ENCODE data around the gene CELF4. TPM values are rescaled to one million over a fixed set of nuclear protein-coding genes. Genes with fewer than 3 reads are reported as not detected.
A peak's percentile ranks its signal among the peaks of the same experiment; 100 is the strongest.

The CELF4 gene
- total RNA-seq, 1 experiment from 2014 or later, result 3.7 TPM

- H3K27me3 ChIP-seq (ENCODE audit: control insufficient read depth, insufficient read depth, low read length), result peaks cover 16% of the 10 kb centered on the region
- H3K36me3 ChIP-seq (replicated peaks; ENCODE audit: control insufficient read depth, insufficient read depth, low read length), result no peaks in the 10 kb centered on the region
- H3K4me3 ChIP-seq (ENCODE audit: insufficient read depth, low read depth, low read length), result no peak overlapping the region
- DNase-seq, result no peak
Measured at GRCh38 chr18:37391156-37391555, 174.4 kb downstream of the CELF4 start.

- no peak for DNase-seq
- H3K27me3 ChIP-seq (ENCODE audit: control insufficient read depth, insufficient read depth, low read length), result peaks cover 16% of the 10 kb centered on the region
- H3K36me3 ChIP-seq (replicated peaks; ENCODE audit: control insufficient read depth, insufficient read depth, low read length), result no peaks in the 10 kb centered on the region
- H3K4me3 ChIP-seq (ENCODE audit: insufficient read depth, low read depth, low read length), result no peak overlapping the region
Measured at GRCh38 chr18:37390687-37391086, 174.9 kb downstream of the CELF4 start.

GRCh38 chr18:37389684-37390368 is 175.8 kb downstream of the CELF4 start:
- peaks cover 14% of the 10 kb centered on the region for H3K27me3 ChIP-seq (ENCODE audit: control insufficient read depth, insufficient read depth, low read length)
- no peak for DNase-seq
- H3K4me3 ChIP-seq (ENCODE audit: insufficient read depth, low read depth, low read length), result no peak overlapping the region
- no peaks in the 10 kb centered on the region for H3K36me3 ChIP-seq (replicated peaks; ENCODE audit: control insufficient read depth, insufficient read depth, low read length)

- Histone ChIP-seq H3K27me3 (ENCODE audit: control insufficient read depth, insufficient read depth, low read length) (peaks cover 12% of the 10 kb centered on the region), H3K4me3 (ENCODE audit: insufficient read depth, low read depth, low read length) (no peak overlapping the region), H3K36me3 (replicated peaks; ENCODE audit: control insufficient read depth, insufficient read depth, low read length) (no peaks in the 10 kb centered on the region)
- DNase-seq, result no peak
Measured at GRCh38 chr18:37389041-37389440, 176.6 kb downstream of the CELF4 start.

GRCh38 chr18:37388413-37388812 is 177.2 kb downstream of the CELF4 start:
- peaks cover 11% of the 10 kb centered on the region for H3K27me3 ChIP-seq (ENCODE audit: control insufficient read depth, insufficient read depth, low read length)
- H3K4me3 ChIP-seq (ENCODE audit: insufficient read depth, low read depth, low read length), result no peak overlapping the region
- DNase-seq, result no peak

GRCh38 chr18:37385846-37386778 is 179.5 kb downstream of the CELF4 start:
- Histone ChIP-seq H3K27me3 (ENCODE audit: control insufficient read depth, insufficient read depth, low read length) (no peaks in the 10 kb centered on the region), H3K4me3 (ENCODE audit: insufficient read depth, low read depth, low read length) (no peak overlapping the region), H3K36me3 (replicated peaks; ENCODE audit: control insufficient read depth, insufficient read depth, low read length) (no peaks in the 10 kb centered on the region)
- no peak for DNase-seq

More at GRCh38 chr18:37388413-37388812, 177.2 kb downstream of the CELF4 start:
- H3K36me3 ChIP-seq (replicated peaks; ENCODE audit: control insufficient read depth, insufficient read depth, low read length), result no peaks in the 10 kb centered on the region

- DNase-seq, result no peak
- Histone ChIP-seq H3K4me3 (ENCODE audit: insufficient read depth, low read depth, low read length) (no peak overlapping the region), H3K36me3 (replicated peaks; ENCODE audit: control insufficient read depth, insufficient read depth, low read length) (no peaks in the 10 kb centered on the region), H3K27me3 (ENCODE audit: control insufficient read depth, insufficient read depth, low read length) (no peaks in the 10 kb centered on the region)
Measured at GRCh38 chr18:37383846-37384595, 181.6 kb downstream of the CELF4 start.

GRCh38 chr18:37383036-37383785 is 182.4 kb downstream of the CELF4 start:
- no peak overlapping the region for H3K4me3 ChIP-seq (ENCODE audit: insufficient read depth, low read depth, low read length)
- no peaks in the 10 kb centered on the region for H3K27me3 ChIP-seq (ENCODE audit: control insufficient read depth, insufficient read depth, low read length)
- H3K36me3 ChIP-seq (replicated peaks; ENCODE audit: control insufficient read depth, insufficient read depth, low read length), result no peaks in the 10 kb centered on the region
- peak; percentile 70 for DNase-seq

GRCh38 chr18:37381554-37381953 is 184.0 kb downstream of the CELF4 start:
- H3K27me3 ChIP-seq (ENCODE audit: control insufficient read depth, insufficient read depth, low read length), result peaks cover 3% of the 10 kb centered on the region
- no peaks in the 10 kb centered on the region for H3K36me3 ChIP-seq (replicated peaks; ENCODE audit: control insufficient read depth, insufficient read depth, low read length)
- H3K4me3 ChIP-seq (ENCODE audit: insufficient read depth, low read depth, low read length), result no peak overlapping the region
- peak; percentile 74 for DNase-seq

- H3K36me3 ChIP-seq (replicated peaks; ENCODE audit: control insufficient read depth, insufficient read depth, low read length), result no peaks in the 10 kb centered on the region
- H3K27me3 ChIP-seq (ENCODE audit: control insufficient read depth, insufficient read depth, low read length), result peaks cover 3% of the 10 kb centered on the region
- H3K4me3 ChIP-seq (ENCODE audit: insufficient read depth, low read depth, low read length), result no peak overlapping the region
- DNase-seq, result no peak
Measured at GRCh38 chr18:37380546-37381110, 185.0 kb downstream of the CELF4 start.

GRCh38 chr18:37378336-37379010 is 187.1 kb downstream of the CELF4 start:
- H3K27me3 ChIP-seq (ENCODE audit: control insufficient read depth, insufficient read depth, low read length), result peaks cover 3% of the 10 kb centered on the region
- no peak overlapping the region for H3K4me3 ChIP-seq (ENCODE audit: insufficient read depth, low read depth, low read length)
- DNase-seq, result peak; percentile 34
- H3K36me3 ChIP-seq (replicated peaks; ENCODE audit: control insufficient read depth, insufficient read depth, low read length), result no peaks in the 10 kb centered on the region

GRCh38 chr18:37375181-37375580 is 190.4 kb downstream of the CELF4 start:
- Histone ChIP-seq H3K4me3 (ENCODE audit: insufficient read depth, low read depth, low read length) (no peak overlapping the region), H3K36me3 (replicated peaks; ENCODE audit: control insufficient read depth, insufficient read depth, low read length) (no peaks in the 10 kb centered on the region), H3K27me3 (ENCODE audit: control insufficient read depth, insufficient read depth, low read length) (peaks cover 3% of the 10 kb centered on the region)
- no peak for DNase-seq
